GM18499 (cell line): ENCODE data around the gene BPTF.
A peak's percentile ranks its signal among the peaks of the same experiment; 100 is the strongest.
"Not testable (repeated sequence)": the region's sequence is repeated elsewhere in the genome, so short reads cannot be mapped to it uniquely, and the experiment has no call there.

Experiments
- ATAC-seq: cut with Tn5 transposase; IDR thresholded peaks from one replicate; pipeline ENCODE4 v1.9.1; 2021; ENCODE audit warnings: moderate number of reproducible peaks; ENCODE audit not compliant: insufficient read depth, unreplicated experiment

Gene BPTF

GRCh38 chr17:67824735-67825626, at the start of gene BPTF:
Gene BPTF, plus strand, starts transcription at chr17:67825503. Its CDS starts 222 bp downstream, at chr17:67825725.
- ATAC-seq = peak; percentile 38

GRCh38 chr17:67779098-67779672, 46.1 kb upstream of the BPTF start:
- no peak for ATAC-seq

GRCh38 chr17:67784364-67785121, 40.8 kb upstream of the BPTF start:
- ATAC-seq = no peak

GRCh38 chr17:67785122-67785477, 40.2 kb upstream of the BPTF start:
- ATAC-seq = no peak

GRCh38 chr17:67785504-67785903, 39.8 kb upstream of the BPTF start:
- ATAC-seq = no peak

- ATAC-seq = no peak
Observed at GRCh38 chr17:67800495-67800928, 24.8 kb upstream of the BPTF start.

GRCh38 chr17:67801626-67802175, 23.6 kb upstream of the BPTF start:
- ATAC-seq = no peak

GRCh38 chr17:67810464-67810863, 14.8 kb upstream of the BPTF start:
- no peak for ATAC-seq

GRCh38 chr17:67812380-67812779, 12.9 kb upstream of the BPTF start:
- not testable (repeated sequence) for ATAC-seq

GRCh38 chr17:67813803-67814180, 11.5 kb upstream of the BPTF start:
- ATAC-seq = no peak

GRCh38 chr17:67818110-67819002, 6.9 kb upstream of the BPTF start:
- ATAC-seq = peak; percentile 55

- ATAC-seq = no peak
Observed at GRCh38 chr17:67819722-67820121, 5.6 kb upstream of the BPTF start.

- ATAC-seq = no peak
Observed at GRCh38 chr17:67821871-67822367, 3.4 kb upstream of the BPTF start.

GRCh38 chr17:67825627-67826601, 611 bp downstream of the BPTF start:
- not testable (repeated sequence) for ATAC-seq

- ATAC-seq = no peak
Observed at GRCh38 chr17:67829331-67829730, 4.0 kb downstream of the BPTF start.

- no peak for ATAC-seq
Observed at GRCh38 chr17:67830440-67830839, 5.1 kb downstream of the BPTF start.

GRCh38 chr17:67831268-67831667, 6.0 kb downstream of the BPTF start:
- no peak for ATAC-seq

- no peak for ATAC-seq
Observed at GRCh38 chr17:67833134-67833533, 7.8 kb downstream of the BPTF start.
